ENCODE results near the gene CPS1. TPM values are rescaled to one million over a fixed set of nuclear protein-coding genes. Genes with fewer than 3 reads are reported as not detected.

The CPS1 gene
- total and polyA plus RNA-seq, 2 donors (not counting 3 experiments of a cell fraction or from before 2014, with no cell fraction given), result 0.18 to 0.53 TPM

- H4K20me1 ChIP-seq (replicated peaks; ENCODE audit: control insufficient read depth, extremely low read depth, insufficient read depth, low read length), result no peaks in the 10 kb centered on the region
- no peak overlapping the region for H3K27ac ChIP-seq (ENCODE audit: insufficient read depth, low read depth, low read length)
- no TSS peak for BruUV-seq (replicated peaks)
- FAIRE-seq (no peak), DNase-seq (ENCODE audit: low read depth, low spot score) (no peak)
- no peaks in the 10 kb centered on the region for H3K9me3 ChIP-seq (replicated peaks; ENCODE audit: control insufficient read depth, insufficient read depth, low read length)
- H3K9ac ChIP-seq (replicated peaks; ENCODE audit: extremely low read depth, insufficient read depth, low read length), result no peak overlapping the region
- no peak overlapping the region for H3K4me2 ChIP-seq (ENCODE audit: insufficient read depth, low read length)
- H3K4me3 ChIP-seq (replicated peaks in 1 of 3; ENCODE audit: insufficient read depth in 1 of 3, low read depth in 1 of 3, low read length in 3 of 3), result no peak overlapping the region
- no peaks in the 10 kb centered on the region for H3K79me2 ChIP-seq (ENCODE audit: control insufficient read depth, insufficient read depth, low read length)
- ChIA-PET POLR2A (no interaction called here), CTCF (no interaction called here)
- dilution Hi-C loops (cut with MboI; ENCODE audit: extremely low pct_ligation_motif_present, low sequenced_read_pairs), result no loop called here
- no peaks in the 10 kb centered on the region for H3K36me3 ChIP-seq (ENCODE audit: control insufficient read depth in 2 of 2, extremely low read depth in 1 of 2, insufficient read depth in 2 of 2, low read length in 2 of 2)
- no peaks in the 10 kb centered on the region for H3K9me1 ChIP-seq (replicated peaks; ENCODE audit: control insufficient read depth, extremely low read depth, insufficient read depth, low read length)
- no peaks in the 10 kb centered on the region for H3K4me1 ChIP-seq (ENCODE audit: control insufficient read depth, extremely low read depth, insufficient read depth, low read length)
- H2AFZ ChIP-seq (ENCODE audit: low read depth, low read length), result no peak overlapping the region
- H3K27me3 ChIP-seq (ENCODE audit: control insufficient read depth in 2 of 2, insufficient read depth in 2 of 2, low read length in 2 of 2), result no peaks in the 10 kb centered on the region
- intact Hi-C loops (cut with micrococcal nuclease), result no loop called here
- TF ChIP-seq JUN (IDR thresholded peaks at IDR 0.05; ENCODE audit: borderline replicate concordance, insufficient read depth, insufficient read length, low read depth) (no peak), POLR2AphosphoS5 (IDR thresholded peaks at IDR 0.05; ENCODE audit: insufficient read depth, low read depth, low read length) (no peak), CTCF (IDR thresholded peaks at IDR 0.05; ENCODE audit: extremely low read depth in 1 of 2, insufficient read depth in 1 of 2, low read depth in 1 of 2, low read length in 2 of 2) (no peak), MAX (IDR thresholded peaks at IDR 0.05; ENCODE audit: insufficient read depth, insufficient read length) (no peak), GATA2 (IDR thresholded peaks at IDR 0.05; ENCODE audit: insufficient read depth, insufficient read length, low read depth, low read length) (no peak), MYC (IDR thresholded peaks at IDR 0.05; ENCODE audit: low read depth, low read length) (no peak), FOS (IDR thresholded peaks at IDR 0.05; ENCODE audit: borderline replicate concordance, insufficient read depth, low read length) (no peak), POLR2A (IDR thresholded peaks at IDR 0.05; ENCODE audit: low read depth, low read length) (no peak), EZH2 (IDR thresholded peaks at IDR 0.05; ENCODE audit: borderline replicate concordance, low read depth, low read length, severe bottlenecking) (no peak)
Observed at GRCh38 chr2:210539035-210539434, 17.4 kb upstream of the CPS1 start.
